ENCODE measurements around the gene WDR54. TPM values are rescaled to one million over a fixed set of nuclear protein-coding genes. Genes with fewer than 3 reads are reported as not detected.
"Not testable (repeated sequence)": the region's sequence is repeated elsewhere in the genome, so short reads cannot be mapped to it uniquely, and the experiment has no call there.

WDR54 gene
- total RNA-seq, 1 experiment from 2014 or later = 60.2 TPM

DNA sequence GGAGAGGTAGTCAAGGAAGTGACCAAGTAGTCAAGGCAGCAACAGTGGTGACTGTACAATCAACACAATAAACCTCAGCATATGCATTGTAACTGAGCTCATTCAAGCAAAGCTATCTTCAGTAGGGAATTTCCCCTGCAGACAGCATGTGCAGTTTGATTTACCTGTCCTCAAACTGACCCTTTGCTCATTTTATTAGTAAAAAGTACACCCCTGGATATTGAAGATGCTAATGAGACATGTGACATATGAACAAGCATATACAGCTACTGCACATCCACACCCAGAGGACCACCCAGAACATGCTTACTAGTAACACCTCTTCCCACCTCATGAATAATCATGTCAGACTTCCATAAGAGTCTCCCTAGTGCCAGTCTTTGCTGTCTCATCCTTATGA is 15.5 kb upstream of the WDR54 start:
- peak; percentile 77 for DNase-seq (ENCODE audit: low read depth)

DNA sequence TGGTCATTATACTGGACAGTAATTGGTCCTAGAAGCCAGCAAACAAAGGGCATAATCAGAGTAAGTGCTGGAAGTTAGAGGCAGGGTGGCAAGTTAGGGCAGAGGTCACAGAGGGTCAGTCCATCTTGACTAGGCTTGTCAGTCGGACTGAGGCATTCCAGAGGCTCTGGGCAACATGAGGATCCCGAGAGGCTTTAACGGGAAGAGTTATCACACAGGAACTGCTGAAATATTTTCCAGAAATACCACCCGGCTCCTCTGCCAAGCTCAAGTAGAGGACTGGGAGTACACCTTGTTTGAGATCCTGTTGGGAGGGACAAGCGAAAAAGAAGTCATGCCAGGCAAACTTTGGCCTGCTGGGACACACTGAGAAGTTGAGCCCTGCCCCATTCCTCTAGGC is 13.8 kb upstream of the WDR54 start:
- no peak for DNase-seq (ENCODE audit: low read depth)

DNA sequence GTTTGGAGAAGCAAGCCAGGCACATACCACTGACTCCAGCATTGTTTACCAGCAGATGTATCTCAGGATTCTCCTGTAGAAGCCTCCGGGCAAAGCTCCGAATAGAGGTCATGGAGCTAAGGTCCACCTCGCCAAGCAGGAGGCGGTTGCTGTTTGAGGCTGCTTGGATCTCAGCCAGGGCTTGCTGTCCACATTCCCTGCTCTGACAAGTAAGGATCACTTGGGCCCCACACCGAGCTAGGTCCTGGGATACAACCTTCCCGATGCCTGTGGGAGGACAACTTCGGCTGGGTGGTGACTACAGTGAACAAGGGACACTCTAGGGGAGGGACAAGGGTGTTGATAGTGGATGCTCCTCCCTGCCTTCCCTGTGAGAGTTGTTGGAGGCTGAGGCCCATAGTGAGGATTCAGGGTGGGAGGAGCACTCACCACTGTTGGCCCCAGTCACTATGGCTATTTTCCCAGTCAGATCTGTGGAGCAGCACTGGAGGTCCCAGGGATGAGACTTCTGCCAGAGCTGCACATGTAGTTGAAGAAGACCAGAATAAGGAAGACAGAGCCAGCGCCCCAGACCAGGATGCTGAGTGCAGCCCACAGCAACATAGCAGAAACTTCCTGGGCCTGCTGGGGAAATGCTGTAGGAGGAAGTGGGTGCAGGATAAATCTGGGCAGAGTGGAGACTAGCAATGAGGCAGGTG is 8.4 kb upstream of the WDR54 start:
- DNase-seq (ENCODE audit: low read depth) = no peak

DNA sequence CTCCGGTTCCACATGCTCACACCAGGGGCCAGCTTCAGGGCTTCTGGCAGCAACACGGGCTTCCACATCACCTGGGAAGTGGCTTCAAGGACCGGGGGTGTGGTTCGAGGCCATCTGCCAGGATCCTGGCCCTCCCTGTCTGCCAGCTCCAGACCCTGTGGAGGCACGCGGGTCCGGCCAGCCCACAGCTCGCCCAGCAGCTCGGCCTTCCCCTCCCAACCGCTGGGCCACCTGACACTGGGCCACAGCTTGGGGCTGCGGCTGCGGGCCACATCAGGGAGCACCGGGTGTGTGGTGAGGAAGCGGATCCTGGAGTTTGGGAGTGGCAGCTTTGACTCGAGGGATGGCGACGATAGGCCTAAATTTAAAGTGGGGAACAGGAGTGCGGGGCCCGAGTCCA is 7.1 kb upstream of the WDR54 start:
- no peak for DNase-seq (ENCODE audit: low read depth)

DNA sequence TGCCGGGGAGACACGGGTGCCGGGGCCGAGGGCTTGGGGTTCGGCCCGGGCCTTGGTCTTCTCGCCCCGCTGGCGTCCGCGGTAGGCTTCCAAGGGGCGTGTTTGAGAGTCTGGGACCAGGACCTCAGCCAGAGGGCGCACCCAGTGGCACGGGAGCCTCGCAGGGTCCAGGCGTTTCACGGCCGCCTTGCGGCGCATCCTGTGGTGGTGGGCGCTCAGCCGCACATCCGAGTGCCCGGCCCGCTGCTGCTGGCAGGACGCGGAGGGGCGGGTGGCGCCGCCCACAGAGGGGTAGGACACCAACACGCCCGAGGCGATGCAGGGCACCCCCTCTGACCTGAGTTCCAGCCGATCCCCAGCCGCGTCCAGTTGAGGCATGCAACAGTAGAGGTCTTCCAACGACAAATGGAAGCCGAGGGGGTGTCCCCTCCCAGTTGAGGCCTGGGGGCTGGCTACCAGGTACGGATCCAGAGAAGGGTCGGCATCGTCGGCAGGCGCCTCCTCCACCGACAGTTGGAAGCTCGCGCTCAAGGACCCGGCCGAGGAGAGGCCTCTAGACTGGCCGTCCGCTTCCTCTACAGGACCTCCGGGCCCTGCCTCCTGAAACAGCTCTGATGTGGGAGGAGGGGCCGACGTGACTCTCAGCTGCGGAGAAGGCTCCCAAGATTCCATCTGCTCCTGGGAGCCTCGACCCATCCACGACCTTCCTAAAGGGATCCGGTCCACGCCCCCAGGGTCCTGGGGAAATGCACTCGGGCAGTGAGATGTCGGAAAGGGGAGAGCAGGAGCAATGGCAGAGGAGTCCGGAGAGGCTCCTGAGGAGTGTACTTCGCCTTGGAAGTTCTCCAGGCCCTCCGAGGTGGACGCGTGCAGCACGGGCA is 6.4 kb upstream of the WDR54 start:
- DNase-seq (ENCODE audit: low read depth) = peak; percentile 27

DNA sequence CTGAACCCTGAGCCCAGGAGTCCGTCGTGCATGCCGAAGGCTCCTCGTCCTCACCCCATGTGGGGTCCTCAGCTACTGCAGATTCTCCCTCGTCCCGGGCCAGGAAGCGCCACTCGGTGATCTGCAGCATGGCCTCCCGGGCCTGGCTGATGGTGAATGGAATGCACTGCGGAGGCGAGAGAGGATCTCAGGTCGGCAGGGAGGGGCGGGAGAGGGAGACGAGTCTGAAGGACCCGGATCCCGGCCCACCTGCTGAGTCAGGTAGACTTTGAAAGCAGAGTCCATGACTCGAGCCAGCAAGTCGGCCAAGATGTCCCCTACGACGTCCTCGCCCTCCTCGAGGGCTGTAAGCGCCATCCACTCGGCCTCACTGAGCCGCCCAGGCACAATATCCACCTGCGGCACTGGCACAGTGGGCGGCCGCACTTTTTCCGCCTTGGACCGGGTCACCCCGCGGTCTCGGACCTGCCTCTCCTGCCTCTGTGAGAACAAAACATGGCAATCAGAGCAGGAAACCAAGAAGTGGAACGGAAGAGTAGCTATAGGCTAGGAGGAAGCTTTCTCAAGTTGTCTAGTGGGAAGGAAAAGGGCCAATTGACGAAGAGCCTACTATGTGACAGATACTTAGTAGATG is 5.7 kb upstream of the WDR54 start:
- no peak for DNase-seq (ENCODE audit: low read depth)

DNA sequence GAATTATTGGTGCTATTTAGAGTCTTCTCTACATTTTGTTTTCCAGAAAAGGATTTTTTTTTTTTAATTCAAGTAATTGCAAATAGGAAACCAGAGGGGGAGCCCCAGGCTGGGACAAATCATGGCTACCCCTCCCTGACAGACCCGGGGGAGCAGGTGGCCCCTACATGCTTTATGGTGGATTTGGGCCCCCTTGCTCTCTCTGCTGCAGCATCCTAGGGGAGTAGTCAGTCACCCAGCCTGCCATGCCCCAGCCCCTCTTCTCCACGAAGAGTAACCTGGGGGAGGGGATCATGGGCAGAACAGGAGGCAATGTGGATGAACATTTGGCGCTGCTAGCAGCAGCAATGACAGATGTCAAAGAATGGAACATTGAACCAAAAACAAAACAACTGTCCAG is 4.8 kb upstream of the WDR54 start:
- DNase-seq (ENCODE audit: low read depth) = no peak

DNA sequence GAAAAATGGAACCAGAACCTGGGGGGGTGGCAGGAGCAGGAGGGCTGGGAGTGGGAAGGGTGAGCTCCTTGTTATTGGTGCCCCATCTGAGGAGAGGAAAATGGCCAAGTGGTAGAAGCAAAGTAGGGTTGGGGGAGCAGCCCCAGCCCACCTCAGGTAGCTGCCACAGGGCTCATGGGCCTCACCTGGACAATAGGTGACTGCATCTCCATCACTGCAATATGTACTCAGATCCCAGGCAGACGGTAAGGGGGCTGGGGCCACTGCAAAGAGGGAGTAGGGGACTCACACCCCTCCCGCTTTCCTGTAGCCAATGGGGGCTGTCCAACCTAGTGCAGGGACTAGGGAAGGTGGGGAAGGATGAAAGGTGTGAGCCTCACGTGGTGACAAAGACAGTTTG is 4.3 kb upstream of the WDR54 start:
- no peak for DNase-seq (ENCODE audit: low read depth)

DNA sequence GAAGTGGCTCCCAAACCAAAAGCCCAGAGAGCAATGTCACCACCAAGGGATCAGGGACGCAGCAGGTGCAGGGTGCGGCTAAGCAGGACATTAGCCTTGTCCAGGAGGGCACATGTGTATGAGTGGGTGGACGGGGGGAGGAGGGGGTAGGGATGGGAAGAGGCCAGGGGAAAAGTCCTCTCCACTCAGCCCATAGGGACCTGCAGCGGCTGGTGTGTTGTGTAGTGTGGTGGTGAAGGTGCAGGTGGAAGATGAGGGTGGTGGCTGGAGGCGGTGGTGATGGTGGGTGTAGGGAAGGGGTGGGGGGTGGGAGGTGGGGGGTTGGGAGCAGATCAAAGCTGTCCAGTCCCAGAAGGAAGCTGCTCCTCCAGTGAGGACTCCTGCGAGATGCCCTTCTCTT is 3.8 kb upstream of the WDR54 start:
- DNase-seq (ENCODE audit: low read depth) = no peak

DNA sequence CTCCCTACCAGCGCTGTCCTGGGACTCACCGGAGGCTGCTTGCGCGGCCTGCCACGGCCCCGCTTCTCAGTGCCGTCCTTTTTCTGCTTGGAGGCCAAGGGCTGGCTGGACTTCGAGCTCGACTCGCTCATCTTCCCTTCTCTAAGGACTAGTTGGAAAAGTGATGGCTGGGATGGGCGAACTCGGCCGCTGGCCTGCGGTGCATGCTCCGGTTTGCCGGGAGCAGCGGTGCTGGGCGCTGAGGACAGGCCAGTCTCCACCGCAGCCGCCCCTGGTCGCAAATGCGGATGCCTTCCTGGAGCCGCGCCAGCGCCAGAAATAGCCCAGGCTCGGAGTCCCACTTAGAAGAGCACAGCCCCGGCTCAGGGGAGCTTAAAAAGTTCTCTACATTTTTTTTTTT is 3.2 kb upstream of the WDR54 start:
- no peak for DNase-seq (ENCODE audit: low read depth)

DNA sequence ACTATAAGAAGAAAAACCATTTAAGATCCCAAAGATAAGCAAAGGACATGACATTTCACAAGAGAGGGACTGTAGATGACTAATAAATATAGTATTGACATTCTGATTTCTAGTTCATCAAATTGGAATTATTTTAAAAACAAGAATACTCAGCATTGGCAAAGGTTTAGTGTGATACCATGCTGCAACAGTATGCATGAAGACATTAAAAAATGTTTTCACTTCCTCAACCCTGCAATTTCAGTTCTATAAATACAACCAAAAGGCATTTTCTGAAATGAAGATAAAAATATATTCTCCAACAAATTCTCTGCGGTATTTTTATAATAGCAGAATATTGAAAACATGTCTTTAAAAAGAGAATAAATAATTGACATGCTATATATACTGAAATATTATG is 2.2 kb upstream of the WDR54 start:
- no peak for DNase-seq (ENCODE audit: low read depth)

DNA sequence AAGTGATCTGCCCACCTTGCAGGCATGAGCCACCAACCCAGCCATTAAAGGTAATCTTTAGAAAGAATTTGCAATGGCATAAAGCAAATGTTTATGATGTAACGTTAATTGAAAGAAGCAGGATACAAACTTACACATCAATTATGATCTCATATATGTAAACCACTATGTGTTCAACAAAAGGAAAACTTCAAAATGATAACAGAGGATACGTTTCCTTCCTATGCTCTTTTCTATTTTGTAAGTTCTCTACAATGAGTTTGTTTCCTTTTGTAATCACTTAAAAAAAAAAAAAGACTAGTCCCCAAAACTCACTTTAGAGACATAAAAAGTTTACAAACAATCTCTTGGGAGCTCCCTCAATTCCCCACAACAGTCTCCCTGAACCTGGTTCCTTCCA is 1.5 kb upstream of the WDR54 start:
- DNase-seq (ENCODE audit: low read depth) = no peak

DNA sequence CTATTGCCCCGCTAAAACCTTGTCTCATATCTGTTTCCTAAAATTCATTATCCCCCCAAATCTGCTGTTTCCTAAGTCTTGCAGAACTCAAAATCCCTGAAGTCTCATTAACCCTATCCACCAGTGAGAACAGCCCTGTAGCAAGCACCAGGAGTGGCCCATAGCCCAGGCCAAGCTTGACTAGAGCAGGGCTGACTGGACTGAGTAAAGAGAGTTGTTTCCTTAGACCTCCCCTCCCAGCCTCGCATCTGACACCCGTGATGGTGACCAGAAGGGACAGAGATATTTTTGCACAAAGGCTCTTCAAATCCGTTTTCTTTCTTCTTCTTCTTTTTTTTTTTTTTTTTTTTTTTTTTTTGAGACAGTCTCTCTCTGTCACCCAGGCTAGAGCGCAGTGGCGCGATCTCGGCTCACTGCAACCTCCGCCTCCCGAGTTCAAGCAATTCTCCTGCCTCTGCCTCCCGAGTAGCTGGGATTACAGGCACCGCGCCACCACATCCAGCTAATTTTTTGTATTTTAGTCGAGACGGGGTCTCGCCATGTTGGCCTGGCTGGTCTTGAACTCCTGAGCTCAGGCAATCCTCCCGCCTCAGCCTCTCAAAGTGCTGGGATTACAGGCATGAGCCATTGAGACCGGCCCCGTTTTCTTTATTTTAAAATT is 957 bp upstream of the WDR54 start:
- not testable (repeated sequence) for DNase-seq (ENCODE audit: low read depth)

DNA sequence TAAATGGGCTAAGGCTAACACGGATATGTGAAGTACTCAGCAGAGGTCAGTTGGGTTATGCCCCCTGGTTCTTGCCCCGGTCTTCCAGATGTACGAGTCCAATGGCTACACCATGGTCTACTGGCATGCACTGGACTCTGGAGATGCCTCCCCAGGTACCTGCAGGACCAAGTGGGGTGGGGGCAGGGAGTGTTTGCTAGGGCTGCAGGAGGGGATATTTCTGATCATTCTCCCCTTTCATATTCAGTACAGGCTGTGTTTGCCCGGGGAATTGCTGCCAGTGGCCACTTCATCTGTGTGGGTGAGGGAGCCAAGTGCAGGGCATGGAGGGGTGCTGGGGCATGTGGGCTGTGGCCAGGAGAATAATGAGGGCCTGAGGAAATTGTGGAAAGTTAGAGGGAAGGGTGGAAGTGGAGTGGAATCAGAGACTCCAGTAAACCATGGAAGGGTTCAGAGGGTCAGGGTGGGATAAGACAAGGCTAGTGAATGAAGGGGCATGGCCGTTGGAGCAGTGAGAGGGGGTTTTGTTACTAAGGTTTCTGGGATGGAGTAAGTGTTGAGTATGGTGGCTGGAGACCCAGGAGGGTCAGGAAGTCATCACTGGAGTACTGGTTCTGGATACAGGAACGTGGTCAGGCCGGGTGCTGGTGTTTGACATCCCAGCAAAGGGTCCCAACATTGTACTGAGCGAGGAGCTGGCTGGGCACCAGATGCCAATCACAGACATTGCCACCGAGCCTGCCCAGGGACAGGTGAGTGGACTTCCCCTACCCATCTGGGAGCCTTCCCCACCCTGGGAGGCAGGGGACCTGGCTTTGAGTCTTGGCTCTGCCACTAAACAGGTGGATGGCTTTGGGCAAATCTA is 1.9 kb downstream of the WDR54 start:
- no peak for DNase-seq (ENCODE audit: low read depth)

DNA sequence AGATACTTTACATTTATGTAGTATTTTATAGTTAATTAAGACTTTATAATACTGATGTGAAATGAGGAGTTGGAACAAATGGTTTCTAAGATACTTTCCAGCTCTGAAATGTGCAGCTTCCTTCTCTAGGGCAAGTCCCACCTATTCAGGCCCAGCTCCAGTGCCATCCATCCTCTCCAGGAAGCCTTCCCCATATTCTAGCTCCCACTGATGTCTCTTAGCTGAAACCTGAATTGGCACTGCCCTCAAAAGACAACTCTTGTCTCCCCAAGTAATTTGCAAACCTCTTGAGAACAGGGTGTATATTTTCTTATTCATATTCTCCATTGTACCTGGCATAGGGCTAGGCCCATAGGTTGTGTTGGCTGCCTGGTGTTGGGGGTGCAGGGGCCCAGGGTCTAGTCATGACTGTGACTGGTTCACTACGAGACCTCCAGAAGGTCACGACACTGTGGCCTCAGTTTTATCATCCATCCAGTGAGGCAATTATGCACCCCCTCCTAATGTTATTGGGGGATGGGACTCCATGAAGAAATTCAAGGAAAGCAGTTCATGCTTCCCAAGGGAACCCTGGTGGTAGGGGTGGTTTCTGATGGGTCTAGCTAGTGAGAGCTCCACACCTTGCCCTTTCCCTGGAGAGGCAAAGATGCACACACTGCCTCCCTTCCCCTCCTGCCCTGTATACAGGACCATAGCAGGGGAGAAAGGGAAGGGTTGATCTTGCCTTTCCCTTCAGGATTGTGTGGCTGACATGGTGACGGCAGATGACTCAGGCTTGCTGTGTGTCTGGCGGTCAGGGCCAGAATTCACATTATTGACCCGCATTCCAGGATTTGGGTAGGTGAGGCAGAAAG is 2.8 kb downstream of the WDR54 start:
- DNase-seq (ENCODE audit: low read depth) = peak; percentile 23

DNA sequence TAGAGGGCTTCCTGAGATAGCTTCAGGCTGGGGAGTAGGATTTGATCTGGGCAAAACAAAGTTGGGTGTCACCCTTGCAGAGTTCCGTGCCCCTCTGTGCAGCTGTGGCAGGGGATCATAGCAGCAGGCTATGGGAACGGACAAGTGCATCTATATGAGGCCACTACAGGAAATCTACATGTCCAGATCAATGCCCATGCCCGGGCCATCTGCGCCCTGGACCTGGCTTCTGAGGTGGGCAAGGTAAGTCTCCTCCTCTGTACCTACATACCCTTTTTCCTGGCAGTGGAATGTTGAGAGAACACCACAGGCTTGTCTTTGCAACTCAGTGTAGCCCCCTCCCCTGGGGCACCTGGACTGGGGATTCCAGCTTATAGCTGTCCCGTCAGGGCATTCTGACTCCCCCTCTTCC is 3.5 kb downstream of the WDR54 start:
- no peak for DNase-seq (ENCODE audit: low read depth)

DNA sequence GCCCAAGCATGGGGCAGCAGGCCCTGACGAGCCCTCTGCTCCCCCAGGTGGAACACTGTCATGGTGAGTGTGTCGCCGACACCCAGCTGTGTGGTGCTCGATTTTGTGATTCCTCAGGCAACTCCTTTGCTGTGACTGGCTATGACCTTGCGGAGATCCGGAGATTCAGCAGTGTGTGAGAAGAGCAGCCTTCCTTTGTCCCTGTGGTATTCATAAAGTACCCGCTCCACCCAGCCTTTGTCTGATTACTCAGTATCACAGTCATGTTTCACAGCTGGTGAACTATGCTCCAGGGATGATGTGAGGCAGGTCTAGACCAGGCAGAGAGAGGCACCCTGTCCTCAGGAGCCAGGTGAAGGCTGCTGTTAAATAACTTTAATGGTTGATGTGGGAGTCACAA is 4.0 kb downstream of the WDR54 start:
- no peak for DNase-seq (ENCODE audit: low read depth)

DNA sequence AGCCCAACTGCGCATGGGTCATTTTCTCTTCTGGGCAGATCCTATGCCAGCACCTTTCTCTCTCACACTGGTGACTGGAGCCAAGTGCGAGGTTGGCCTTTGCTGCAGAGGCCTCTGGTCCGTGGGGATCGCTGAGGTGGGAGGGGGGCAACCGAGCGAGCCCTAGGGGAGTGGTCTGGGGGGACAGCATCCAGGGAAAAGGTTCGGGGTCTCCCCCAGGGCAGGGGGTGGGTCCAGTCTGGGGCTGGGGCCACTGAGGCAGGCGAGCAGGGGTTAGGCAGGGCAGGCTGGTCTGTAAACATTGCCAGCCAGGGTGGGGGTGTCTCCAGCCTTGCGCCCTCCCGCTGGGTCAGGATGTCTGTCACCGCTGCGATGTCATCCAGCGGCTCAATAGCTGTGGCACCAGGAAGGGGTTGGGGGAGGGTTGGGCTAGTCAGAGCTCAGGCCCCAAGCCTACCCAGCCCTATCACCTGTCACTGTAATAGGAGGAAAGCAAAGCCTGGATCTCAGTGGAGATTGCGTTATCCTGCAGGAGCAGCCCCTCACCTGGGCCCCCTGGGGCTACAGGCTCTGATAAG is 4.7 kb downstream of the WDR54 start:
- no peak for DNase-seq (ENCODE audit: low read depth)

DNA sequence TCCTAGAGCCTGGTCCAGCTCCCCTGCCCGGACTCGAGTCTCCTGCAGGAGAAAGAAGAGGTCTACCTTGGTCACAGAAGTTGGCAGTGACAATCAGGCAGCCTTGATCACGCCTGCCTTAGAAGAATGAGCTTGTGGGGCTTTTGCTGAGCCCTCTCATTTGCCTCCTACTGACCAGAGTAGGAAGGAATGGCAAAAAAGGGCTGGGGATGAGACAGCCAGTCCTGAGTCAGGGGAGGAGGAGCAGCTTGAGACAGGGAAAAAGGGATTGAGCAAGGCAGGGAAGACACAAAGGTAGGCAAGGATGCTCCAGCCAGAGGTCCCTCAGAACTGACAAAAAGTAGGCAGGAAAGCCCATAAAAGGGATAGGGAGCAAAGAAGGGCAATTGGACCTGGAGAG is 6.0 kb downstream of the WDR54 start:
- peak; percentile 13 for DNase-seq (ENCODE audit: low read depth)

DNA sequence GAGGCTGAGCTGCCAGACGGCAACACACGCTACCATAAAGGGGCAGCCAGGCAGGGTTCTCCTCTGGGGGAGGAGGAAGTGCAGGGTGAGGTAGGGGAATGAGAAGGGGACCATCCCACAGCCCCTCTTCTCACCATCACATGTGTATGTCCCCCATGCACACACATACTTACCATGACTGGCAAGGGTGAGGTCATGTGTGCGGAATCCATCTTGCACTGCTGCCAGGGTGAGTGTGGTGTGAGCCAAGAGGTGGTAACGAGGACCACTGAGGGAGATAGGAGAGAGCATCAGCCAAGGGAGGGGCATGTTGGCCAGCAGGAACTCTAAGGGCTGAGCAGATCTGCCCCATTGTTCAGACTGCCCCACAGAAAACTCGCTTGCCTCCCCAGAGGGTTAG is 7.1 kb downstream of the WDR54 start:
- no peak for DNase-seq (ENCODE audit: low read depth)

Measured in M059J (cell line).